Breast epithelium (tissue), 4 donors: Measurements from ENCODE around the gene IL18RAP. TPM values are rescaled to one million over a fixed set of nuclear protein-coding genes. Genes with fewer than 3 reads are reported as not detected.

Experiments
- DNase-seq, 2 donors: peaks; one replicate each; pipeline ENCODE4 v3.0.0-alpha.2; 2019; ENCODE audit warnings: low spot score in 2 of 2
- H3K27ac ChIP-seq, 2 donors: fragments of 200-600 bp; sonication (generic) in 1 of 2; one replicate each; pipeline ENCODE4 v1.5.1; 2016 to 2019; ENCODE audit warnings: mild to moderate bottlenecking in 1 of 2
- H3K27me3 ChIP-seq, 2 donors: fragments of 200-600 bp; sonication (generic) in 1 of 2; one replicate each; pipeline versions ENCODE4 v1.5.1 to v1.6.0; 2017 to 2019; ENCODE audit warnings: control low read depth in 1 of 2, mild to moderate bottlenecking in 1 of 2
- H3K36me3 ChIP-seq: fragments of 200-600 bp; one replicate; pipeline ENCODE4 v1.5.1; 2019
- H3K4me1 ChIP-seq, 2 donors: fragments of 200-600 bp; sonication (generic); one replicate each; pipeline ENCODE4 v1.5.1; 2016 to 2019; ENCODE audit warnings: control low read depth in 1 of 2
- H3K4me3 ChIP-seq, 3 donors: fragments of 200-600 bp; sonication (generic); 1 replicate in 2 of 3; 2 replicates in 1 of 3; pipeline ENCODE4 v1.5.1; 2016 to 2019; ENCODE audit warnings: mild to moderate bottlenecking in 3 of 3, moderate library complexity in 2 of 3
- H3K9me3 ChIP-seq, 2 donors: fragments of 200-600 bp; sonication (generic) in 1 of 2; one replicate each; pipeline ENCODE4 v1.5.1; 2016 to 2019; ENCODE audit warnings: control low read depth in 1 of 2
- POLR2A ChIP-seq: fragments of 450-650 bp; IDR thresholded peaks from one replicate; pipeline ENCODE4 v1.6.1; 2016; ENCODE audit warnings: antibody characterized with exemption, mild to moderate bottlenecking, moderate library complexity
- POLR2AphosphoS5 ChIP-seq, 3 donors: sonication (generic); formaldehyde crosslinking; IDR thresholded peaks; one replicate each; pipeline ENCODE4 v1.6.1; 2017; ENCODE audit warnings: antibody characterized with exemption in 3 of 3
- intact Hi-C: fragments of 100-400 bp; cut with DNase I; formaldehyde crosslinking; loops from one replicate; pipeline ENCODE4 v1.15.1; 2023; ENCODE audit warnings: low total_unique reads
- total RNA-seq, 3 donors: library from RNA; depleted of rRNA; stranded (reverse); fragments of >200 nt; gene quantifications; one replicate each; pipeline ENCODE4 v1.1.0, GENCODE V29; 2016
- TF ChIP-seq, protein P1 (sequence below), 3 donors: fragments of 450-650 bp; IDR thresholded peaks; one replicate each; pipeline ENCODE4 v1.5.1; 2016 to 2017; ENCODE audit warnings: antibody characterized with exemption in 3 of 3, mild to moderate bottlenecking in 3 of 3, moderate library complexity in 3 of 3

IL18RAP gene
- total RNA-seq, 3 donors from 2014 or later = 1.4 to 2.9 (median 2.3) TPM

DNA sequence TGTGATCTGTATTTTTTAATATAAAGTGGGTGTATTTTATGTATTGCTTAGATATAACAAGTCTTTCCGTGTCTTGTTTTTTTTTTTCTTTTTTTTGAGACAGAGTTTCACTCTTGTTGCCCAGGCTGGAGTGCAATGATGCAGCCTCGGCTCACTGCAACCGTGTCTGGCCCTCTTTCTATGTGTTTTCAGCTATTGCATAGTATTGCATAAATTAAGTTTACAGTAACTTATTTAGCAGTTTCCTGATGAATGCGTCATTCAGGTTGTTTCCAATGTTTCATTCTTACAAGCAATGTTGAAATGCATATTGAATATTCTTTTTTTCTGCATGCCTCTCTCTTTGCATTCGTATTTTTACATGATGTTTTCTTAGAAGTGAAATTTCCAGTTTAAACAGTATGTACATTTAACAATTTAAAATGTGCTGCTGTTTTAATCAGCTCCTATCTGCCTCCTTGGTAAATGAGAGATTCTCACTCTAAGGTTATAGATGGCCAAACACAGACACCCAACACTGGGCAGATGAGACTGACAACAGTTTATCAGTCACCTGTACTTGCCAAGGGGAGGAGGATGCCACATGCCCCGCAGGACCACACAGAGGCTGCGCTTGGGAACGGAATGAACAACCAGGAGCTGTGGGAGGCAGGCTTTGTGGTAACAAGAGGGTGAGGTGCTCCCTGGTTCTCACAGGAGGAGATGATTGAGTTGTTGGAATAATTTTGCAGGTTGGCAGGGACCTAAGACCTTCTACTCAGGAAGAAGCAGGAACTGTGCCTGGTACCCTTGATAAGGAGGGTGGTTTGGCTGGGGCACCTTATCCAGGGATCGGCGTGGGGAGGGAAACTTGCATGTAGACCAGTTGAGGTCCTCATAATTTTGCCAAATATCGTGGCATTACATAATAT is 57.6 kb downstream of the IL18RAP start:
- Histone ChIP-seq H3K9me3 (no peaks in the 10 kb centered on the region), H3K4me3 (no peak overlapping the region), H3K36me3 (no peaks in the 10 kb centered on the region), H3K27ac (no peak overlapping the region), H3K4me1 (no peaks in the 10 kb centered on the region), H3K27me3 (no peaks in the 10 kb centered on the region)
- TF ChIP-seq, protein P1, sequence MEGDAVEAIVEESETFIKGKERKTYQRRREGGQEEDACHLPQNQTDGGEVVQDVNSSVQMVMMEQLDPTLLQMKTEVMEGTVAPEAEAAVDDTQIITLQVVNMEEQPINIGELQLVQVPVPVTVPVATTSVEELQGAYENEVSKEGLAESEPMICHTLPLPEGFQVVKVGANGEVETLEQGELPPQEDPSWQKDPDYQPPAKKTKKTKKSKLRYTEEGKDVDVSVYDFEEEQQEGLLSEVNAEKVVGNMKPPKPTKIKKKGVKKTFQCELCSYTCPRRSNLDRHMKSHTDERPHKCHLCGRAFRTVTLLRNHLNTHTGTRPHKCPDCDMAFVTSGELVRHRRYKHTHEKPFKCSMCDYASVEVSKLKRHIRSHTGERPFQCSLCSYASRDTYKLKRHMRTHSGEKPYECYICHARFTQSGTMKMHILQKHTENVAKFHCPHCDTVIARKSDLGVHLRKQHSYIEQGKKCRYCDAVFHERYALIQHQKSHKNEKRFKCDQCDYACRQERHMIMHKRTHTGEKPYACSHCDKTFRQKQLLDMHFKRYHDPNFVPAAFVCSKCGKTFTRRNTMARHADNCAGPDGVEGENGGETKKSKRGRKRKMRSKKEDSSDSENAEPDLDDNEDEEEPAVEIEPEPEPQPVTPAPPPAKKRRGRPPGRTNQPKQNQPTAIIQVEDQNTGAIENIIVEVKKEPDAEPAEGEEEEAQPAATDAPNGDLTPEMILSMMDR (IDR thresholded peaks at IDR 0.05) = no peak
- TF ChIP-seq POLR2AphosphoS5 (IDR thresholded peaks at IDR 0.05) (no peak), POLR2A (no peak)
- no peak for DNase-seq
- intact Hi-C loops = no loop called here

DNA sequence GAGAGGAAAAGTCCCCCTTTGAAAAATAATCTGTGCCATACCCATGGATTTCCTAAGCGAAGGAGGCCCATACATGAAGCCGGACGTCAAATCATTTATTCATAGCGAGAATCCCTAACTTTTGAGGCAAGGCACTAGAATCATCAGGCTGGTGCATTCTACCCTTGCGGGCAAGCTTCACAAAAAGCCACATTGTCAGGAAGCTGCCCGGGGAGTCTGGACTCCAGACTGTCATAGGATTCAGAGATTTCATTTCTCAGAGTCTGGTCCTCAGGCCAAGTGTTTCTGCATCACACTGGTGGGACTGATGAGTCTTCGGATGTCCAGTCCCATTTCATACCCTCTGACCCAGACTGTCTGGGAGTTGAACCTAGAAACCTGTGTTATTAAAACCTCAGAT is 59.0 kb downstream of the IL18RAP start:
- Histone ChIP-seq H3K4me1 (no peaks in the 10 kb centered on the region), H3K27me3 (no peaks in the 10 kb centered on the region), H3K9me3 (no peaks in the 10 kb centered on the region), H3K27ac (no peak overlapping the region), H3K36me3 (no peaks in the 10 kb centered on the region), H3K4me3 (no peak overlapping the region)
- intact Hi-C loops = no loop called here
- DNase-seq = no peak
- no peak for TF ChIP-seq POLR2AphosphoS5 (IDR thresholded peaks at IDR 0.05)
- TF ChIP-seq, protein P1 (IDR thresholded peaks at IDR 0.05) = no peak

DNA sequence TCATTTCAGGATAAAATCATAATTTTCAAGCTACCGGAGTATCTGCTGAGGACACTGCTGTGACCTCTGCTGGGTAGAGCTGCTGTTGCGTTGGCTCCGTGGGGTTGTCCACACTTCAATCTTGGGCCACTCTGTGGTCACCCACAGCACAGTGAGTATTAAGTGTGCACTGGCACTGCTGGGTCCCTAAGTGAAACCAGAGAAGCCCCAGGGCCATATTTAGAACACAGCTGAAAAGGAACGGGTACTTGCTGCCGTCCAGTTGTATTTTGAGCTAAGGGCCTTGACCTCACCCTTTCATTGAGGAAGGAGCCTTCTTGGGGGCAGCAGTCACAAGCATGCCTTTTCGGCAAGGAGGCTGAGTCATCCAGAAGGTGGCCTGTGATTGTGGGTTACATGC is 60.1 kb downstream of the IL18RAP start:
- no peaks in the 10 kb centered on the region for H3K9me3 ChIP-seq
- peaks cover 0 to 4% of the 10 kb centered on the region in 2 donors for H3K4me1 ChIP-seq
- TF ChIP-seq, protein P1 (IDR thresholded peaks at IDR 0.05) = no peak
- TF ChIP-seq POLR2AphosphoS5 (IDR thresholded peaks at IDR 0.05) (no peak), POLR2A (no peak)
- no peak overlapping the region for H3K4me3 ChIP-seq
- DNase-seq = no peak
- intact Hi-C loops = no loop called here
- H3K36me3 ChIP-seq = no peaks in the 10 kb centered on the region
- H3K27me3 ChIP-seq = no peaks in the 10 kb centered on the region
- H3K27ac ChIP-seq = no peak overlapping the region

DNA sequence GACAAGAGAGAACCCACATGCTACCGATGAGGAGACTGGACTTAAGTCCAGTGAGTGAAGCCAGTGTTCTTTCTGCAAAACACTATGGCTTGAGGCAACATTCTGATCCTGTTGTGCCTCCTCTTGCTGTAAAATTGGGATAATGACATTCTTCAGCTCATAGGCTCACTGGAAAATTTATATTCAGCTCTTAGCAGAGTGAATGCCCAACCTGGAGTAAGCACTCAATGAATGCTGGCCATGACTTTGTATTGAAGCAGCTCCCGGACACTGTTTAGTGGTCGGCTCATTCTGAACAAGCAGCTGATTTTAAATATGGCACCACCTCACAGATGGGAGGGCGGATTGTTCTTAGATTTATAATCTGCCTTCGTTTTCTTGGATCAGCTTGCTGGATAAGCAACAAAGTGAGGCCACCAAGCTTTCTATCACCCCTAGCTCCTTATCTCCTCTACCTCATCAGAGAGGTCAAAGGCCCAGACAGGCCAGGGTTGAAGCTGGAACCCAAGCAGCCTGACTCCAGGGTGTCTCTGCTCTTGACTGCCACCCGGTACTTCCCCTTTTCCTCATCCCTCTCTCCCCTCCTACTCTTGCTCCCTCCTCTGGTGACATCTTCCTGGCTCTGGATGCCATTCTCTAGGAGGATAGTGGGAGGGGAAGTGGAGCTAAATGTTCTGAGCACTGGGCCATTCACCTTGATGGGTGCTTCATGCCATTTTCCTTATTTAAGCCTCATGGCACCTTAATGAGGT is 61.5 kb downstream of the IL18RAP start:
- intact Hi-C loops = no loop called here

More for the DNA sequence above, 61.5 kb downstream of the IL18RAP start:
- TF ChIP-seq, protein P1 (IDR thresholded peaks at IDR 0.05) = no peak
- no peak for TF ChIP-seq POLR2AphosphoS5 (IDR thresholded peaks at IDR 0.05)
- no peak for TF ChIP-seq POLR2A
- H3K36me3 ChIP-seq = no peaks in the 10 kb centered on the region
- H3K4me1 ChIP-seq = peaks cover 0 to 4% of the 10 kb centered on the region in 2 donors
- H3K4me3 ChIP-seq = no peak overlapping the region
- DNase-seq = no peak
- no peaks in the 10 kb centered on the region for H3K27me3 ChIP-seq
- H3K27ac ChIP-seq = no peak overlapping the region
- no peaks in the 10 kb centered on the region for H3K9me3 ChIP-seq
